Kidney tubule cell (primary cell): ENCODE measurements around the gene PLEKHA7.

ENCODE experiments used
- DNase-seq: peaks from one replicate; pipeline ENCODE4 v3.0.0-alpha.2; 2018; ENCODE audit warnings: low spot score

Gene PLEKHA7

GRCh38 chr11:16811136-16812020, 202.8 kb downstream of the PLEKHA7 start:
- DNase-seq: no peak

- DNase-seq: peak; percentile 59
These were observed 204.1 kb downstream of the PLEKHA7 start for GRCh38 chr11:16809886-16810668.

- DNase-seq: no peak
These were observed 206.9 kb downstream of the PLEKHA7 start for GRCh38 chr11:16807306-16807705.

- DNase-seq: no peak
These were observed 207.4 kb downstream of the PLEKHA7 start for GRCh38 chr11:16806791-16807190.

- DNase-seq: no peak
These were observed 208.3 kb downstream of the PLEKHA7 start for GRCh38 chr11:16805938-16806337.

DNA sequence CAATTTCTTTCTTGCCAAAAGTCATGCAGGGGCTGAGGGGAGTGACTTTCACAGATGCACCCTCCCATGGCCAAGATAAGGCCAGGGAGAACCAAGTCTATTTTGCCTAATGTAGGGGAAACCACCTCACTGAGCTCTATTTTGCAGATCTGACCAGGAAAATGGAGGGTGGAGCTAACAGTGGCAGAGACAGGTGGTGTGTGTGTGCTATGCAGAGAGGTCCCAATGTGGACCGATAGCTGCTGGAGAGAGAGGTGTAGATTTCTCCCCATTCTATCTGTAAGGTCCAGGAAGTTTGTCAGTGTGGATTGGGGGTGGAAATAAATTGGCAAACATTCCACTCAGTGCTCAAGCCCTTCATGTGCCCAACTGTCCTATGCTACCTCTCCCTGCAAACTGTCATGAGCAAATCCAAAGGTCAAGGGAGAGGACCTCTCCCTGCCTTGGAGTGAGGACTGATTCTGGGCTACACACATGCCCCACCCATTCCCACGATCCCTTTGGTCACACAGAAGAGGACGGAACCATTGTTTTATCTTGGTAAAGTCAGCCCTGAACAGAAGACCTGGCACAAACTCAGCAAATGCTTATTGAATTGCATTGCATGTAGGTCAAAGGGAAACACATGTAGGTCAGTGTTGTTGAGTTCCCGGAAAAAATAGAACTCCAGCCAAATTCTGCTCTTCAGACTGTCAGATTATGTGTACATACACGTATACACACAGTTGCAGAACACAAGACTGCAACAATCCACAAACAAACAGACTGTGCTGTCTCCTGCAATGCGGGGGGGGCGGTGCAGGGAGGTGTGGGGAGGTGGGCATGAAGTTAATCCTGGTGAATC, 209.9 kb downstream of the PLEKHA7 start:
- no peak for DNase-seq

GRCh38 chr11:16801288-16801980, 212.8 kb downstream of the PLEKHA7 start:
- no peak for DNase-seq

DNA sequence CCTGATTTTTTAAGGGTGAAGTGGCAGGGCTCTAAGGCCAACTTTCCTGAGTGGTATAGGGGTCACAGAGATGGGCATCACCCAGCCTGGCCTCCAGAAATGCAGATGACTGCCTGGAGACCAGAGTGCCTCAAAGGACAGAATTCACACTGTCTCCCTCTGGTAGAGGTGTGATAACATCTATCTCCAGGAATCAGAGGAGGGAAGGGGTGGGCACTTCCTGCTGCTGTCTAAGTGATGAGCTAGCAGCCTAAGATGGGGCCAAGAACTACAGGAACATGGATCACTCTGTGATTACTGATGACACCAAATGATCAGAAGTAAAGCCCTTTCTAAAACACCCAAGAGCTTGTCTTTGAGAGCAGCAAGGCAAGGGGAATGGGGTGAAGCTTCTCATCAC, 213.8 kb downstream of the PLEKHA7 start:
- no peak for DNase-seq

- DNase-seq: no peak
These were observed 214.3 kb downstream of the PLEKHA7 start for GRCh38 chr11:16799890-16800289.

- DNase-seq: no peak
These were observed 215.0 kb downstream of the PLEKHA7 start for GRCh38 chr11:16799221-16799620.

DNA sequence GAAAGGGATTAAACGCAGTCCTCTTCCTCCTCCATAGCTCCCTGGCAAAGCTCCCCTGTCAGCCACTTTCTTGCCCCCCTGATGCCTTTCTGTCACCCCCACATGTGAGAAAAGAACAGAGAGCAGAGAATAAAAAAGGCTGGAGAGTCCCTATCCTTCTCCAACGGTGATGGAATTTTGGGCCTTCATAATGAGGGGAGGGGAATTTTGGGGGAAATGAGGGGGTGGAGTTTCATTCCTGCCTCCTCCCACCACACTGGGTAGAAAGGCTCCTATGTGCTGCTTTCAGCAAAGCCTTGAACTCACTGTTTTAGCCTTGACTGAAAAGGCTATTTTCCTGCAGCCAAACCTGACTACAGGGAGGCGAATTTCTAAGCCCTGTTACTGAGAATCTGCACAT, 216.4 kb downstream of the PLEKHA7 start:
- DNase-seq: no peak

GRCh38 chr11:16796311-16796710, 217.9 kb downstream of the PLEKHA7 start:
- no peak for DNase-seq

GRCh38 chr11:16795146-16795545, 219.1 kb downstream of the PLEKHA7 start:
- no peak for DNase-seq

- no peak for DNase-seq
These were observed 220.0 kb downstream of the PLEKHA7 start for GRCh38 chr11:16794047-16794818.

DNA sequence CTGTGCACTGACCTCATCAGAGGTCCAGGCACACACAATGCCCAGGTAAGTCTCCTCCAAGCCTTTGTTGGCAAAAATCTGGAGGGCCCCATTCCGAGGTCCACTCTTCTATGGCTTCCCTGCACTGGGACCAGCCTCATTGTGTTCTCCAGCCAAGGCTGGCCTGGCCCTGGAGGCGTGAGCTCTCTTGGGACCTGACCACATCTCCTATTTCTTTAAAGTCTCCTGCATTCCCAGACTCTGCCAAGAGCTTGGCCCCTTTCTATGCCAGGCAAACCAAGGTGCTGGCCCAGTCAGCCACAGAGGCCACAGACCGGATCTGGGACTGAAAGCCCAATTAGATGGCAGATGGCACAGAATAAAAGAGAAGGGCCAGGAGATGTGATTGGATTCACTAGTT, 220.7 kb downstream of the PLEKHA7 start:
- DNase-seq: no peak

- DNase-seq: no peak
These were observed 221.2 kb downstream of the PLEKHA7 start for GRCh38 chr11:16793009-16793408.

DNA sequence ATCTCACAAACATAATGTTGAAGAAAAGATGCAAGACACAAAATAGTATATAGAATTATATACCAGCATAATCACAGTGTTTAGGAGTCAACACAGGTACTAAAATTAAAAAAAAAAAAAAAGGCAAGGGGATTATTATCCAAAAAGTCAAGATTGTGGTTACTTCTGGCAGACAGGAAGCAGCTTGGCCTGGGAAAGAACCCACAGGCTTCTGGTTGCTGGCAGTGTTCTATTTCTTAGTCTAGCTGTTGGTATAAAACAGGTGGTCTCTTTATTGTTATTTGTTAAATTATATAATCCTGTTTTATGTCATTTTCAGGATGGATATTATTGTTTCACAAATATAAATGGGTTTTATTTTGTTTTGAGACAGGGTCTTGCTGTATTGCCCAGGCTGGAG, 221.8 kb downstream of the PLEKHA7 start:
- peak; percentile 26 for DNase-seq

GRCh38 chr11:16791191-16791961, 222.8 kb downstream of the PLEKHA7 start:
- peak; percentile 97 for DNase-seq

DNA sequence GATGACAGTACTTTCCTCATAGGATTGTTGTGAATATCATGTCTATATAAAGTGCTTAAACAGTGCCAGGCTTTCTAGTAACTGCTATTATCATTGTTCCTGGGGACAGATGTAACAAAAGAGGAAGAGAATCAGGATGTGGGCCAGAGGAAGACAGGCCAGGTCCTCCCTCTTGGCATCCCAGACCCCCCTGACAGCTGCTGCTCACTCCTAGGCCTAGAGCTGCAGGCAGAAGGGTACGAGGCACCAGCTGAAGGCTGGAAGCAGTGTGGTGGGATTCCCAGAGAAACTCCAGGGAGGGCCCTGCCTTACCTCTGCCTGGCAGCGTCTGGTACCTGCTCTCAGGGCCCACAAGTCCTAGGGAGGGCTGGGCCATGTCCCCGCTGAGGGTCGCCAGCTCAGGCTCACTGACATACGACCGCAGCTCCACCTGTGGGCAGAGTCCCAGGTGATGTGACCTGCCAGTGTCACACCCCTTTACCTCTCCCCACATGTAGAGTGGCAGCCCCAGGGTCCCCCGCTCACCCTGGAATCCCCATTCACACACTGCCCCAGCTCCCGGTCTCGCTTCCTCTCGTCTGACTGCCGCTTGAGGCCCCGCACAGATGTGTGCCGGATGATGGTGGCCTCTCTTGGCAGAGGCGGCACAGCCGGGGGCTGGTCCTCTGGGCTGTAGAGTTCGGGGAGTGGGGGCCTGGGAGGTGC, 223.6 kb downstream of the PLEKHA7 start:
- no peak for DNase-seq
